Brain microvascular endothelial cell (primary cell): ENCODE data around the gene CCDC80.
"Not testable (repeated sequence)": the region's sequence is repeated elsewhere in the genome, so short reads cannot be mapped to it uniquely, and the experiment has no call there.

ENCODE experiments used
- DNase-seq: peaks from one replicate; pipeline ENCODE4 v3.0.0-alpha.2; 2020
- H3K27ac ChIP-seq: fragments of 250-450 bp; sonication (Bioruptor Pico); 2 replicates; pipeline ENCODE4 v1.5.1; 2020; ENCODE audit warnings: mild to moderate bottlenecking, moderate library complexity
- H3K27me3 ChIP-seq: fragments of 250-450 bp; sonication (Bioruptor Pico); replicated peaks from 2 replicates; pipeline ENCODE4 v1.5.1; 2020; ENCODE audit warnings: mild to moderate bottlenecking
- H3K36me3 ChIP-seq: fragments of 250-450 bp; sonication (Bioruptor Pico); replicated peaks from 2 replicates; pipeline ENCODE4 v1.5.1; 2020; ENCODE audit warnings: mild to moderate bottlenecking
- H3K4me3 ChIP-seq: 2 replicates; pipeline ENCODE4 v1.5.1; 2011; ENCODE audit warnings: low read depth, mild to moderate bottlenecking, control low read depth, low read length, moderate library complexity
- CTCF ChIP-seq: IDR thresholded peaks from 2 replicates; pipeline ENCODE4 v1.5.1; 2011; ENCODE audit warnings: low read depth, mild to moderate bottlenecking, moderate library complexity, low read length, control low read depth, inconsistent platforms; ENCODE audit errors: missing control alignments
- in situ Hi-C: cut with HindIII; loops from 2 replicates; pipeline ENCODE4 v1.10.0; 2017; ENCODE audit warnings: low sequenced_read_pairs, low pct_ligation_motif_present

CCDC80 gene

GRCh38 chr3:112670824-112671223, 29.9 kb upstream of the CCDC80 start:
- Histone ChIP-seq H3K27me3 (no peaks in the 10 kb centered on the region), H3K27ac (peak overlapping the region; percentile 82), H3K36me3 (no peaks in the 10 kb centered on the region), H3K4me3 (no peak overlapping the region)
- in situ Hi-C loops: no loop called here
- no peak for DNase-seq
- no peak for TF ChIP-seq CTCF

GRCh38 chr3:112667599-112667998, 26.7 kb upstream of the CCDC80 start:
- H3K36me3 ChIP-seq: no peaks in the 10 kb centered on the region
- no peak for DNase-seq
- TF ChIP-seq CTCF: no peak
- in situ Hi-C loops: no loop called here
- H3K27me3 ChIP-seq: no peaks in the 10 kb centered on the region
- no peak overlapping the region for H3K4me3 ChIP-seq
- H3K27ac ChIP-seq: no peak overlapping the region

GRCh38 chr3:112665009-112665408, 24.1 kb upstream of the CCDC80 start:
- H3K36me3 ChIP-seq, in situ Hi-C loops, H3K27me3 ChIP-seq, H3K4me3 ChIP-seq, H3K27ac ChIP-seq, DNase-seq: not testable (repeated sequence)

- Histone ChIP-seq H3K27ac (peak overlapping the region; percentile 99), H3K36me3 (no peaks in the 10 kb centered on the region), H3K27me3 (no peaks in the 10 kb centered on the region), H3K4me3 (no peak overlapping the region)
- in situ Hi-C loops: no loop called here
- DNase-seq: no peak
- TF ChIP-seq CTCF: no peak
Measured at GRCh38 chr3:112656043-112656442, 15.1 kb upstream of the CCDC80 start.

GRCh38 chr3:112654979-112655378, 14.0 kb upstream of the CCDC80 start:
- in situ Hi-C loops: no loop called here
- peak; percentile 41 for TF ChIP-seq CTCF
- Histone ChIP-seq H3K27me3 (no peaks in the 10 kb centered on the region), H3K4me3 (no peak overlapping the region), H3K27ac (peak overlapping the region; percentile 99), H3K36me3 (no peaks in the 10 kb centered on the region)
- DNase-seq: no peak

- in situ Hi-C loops: no loop called here
- no peak for TF ChIP-seq CTCF
- H3K27ac ChIP-seq: peak overlapping the region; percentile 99
- DNase-seq: no peak
- no peak overlapping the region for H3K4me3 ChIP-seq
- H3K36me3 ChIP-seq: no peaks in the 10 kb centered on the region
- H3K27me3 ChIP-seq: no peaks in the 10 kb centered on the region
Measured at GRCh38 chr3:112654492-112654891, 13.5 kb upstream of the CCDC80 start.
